Neuron (in vitro differentiated cells): ENCODE data around the gene COL13A1.

Experiments used
- H2AFZ ChIP-seq: one replicate; pipeline ENCODE4 v1.6.1; 2013; ENCODE audit warnings: low read depth, mild to moderate bottlenecking, inconsistent platforms, low read length, moderate library complexity
- H3K27me3 ChIP-seq: one replicate; pipeline ENCODE4 v1.6.1; 2013; ENCODE audit warnings: low read length; ENCODE audit not compliant: insufficient read depth
- H3K36me3 ChIP-seq: one replicate; pipeline ENCODE4 v1.6.1; 2013; ENCODE audit warnings: low read length; ENCODE audit not compliant: insufficient read depth
- H3K4me1 ChIP-seq: one replicate; pipeline ENCODE4 v1.6.1; 2013; ENCODE audit warnings: low read length; ENCODE audit not compliant: insufficient read depth
- H3K4me3 ChIP-seq: 2 replicates; pipeline ENCODE4 v1.5.1; 2013; ENCODE audit warnings: mild to moderate bottlenecking, low read length, moderate library complexity
- H3K9me3 ChIP-seq: one replicate; pipeline ENCODE4 v1.6.1; 2013; ENCODE audit warnings: low read length

Gene COL13A1

GRCh38 chr10:69797959-69798358 is 3.7 kb upstream of the COL13A1 start:
- no peak overlapping the region for H2AFZ ChIP-seq
- no peaks in the 10 kb centered on the region for H3K36me3 ChIP-seq
- peaks cover 16% of the 10 kb centered on the region for H3K4me1 ChIP-seq
- H3K27me3 ChIP-seq: peaks cover 55% of the 10 kb centered on the region
- H3K9me3 ChIP-seq: no peaks in the 10 kb centered on the region
- no peak overlapping the region for H3K4me3 ChIP-seq

- Histone ChIP-seq H3K4me1 (peaks cover 16% of the 10 kb centered on the region), H3K36me3 (no peaks in the 10 kb centered on the region), H3K4me3 (no peak overlapping the region), H2AFZ (no peak overlapping the region), H3K9me3 (no peaks in the 10 kb centered on the region), H3K27me3 (peaks cover 71% of the 10 kb centered on the region)
Observed at GRCh38 chr10:69800109-69800508, 1.6 kb upstream of the COL13A1 start.

- Histone ChIP-seq H3K9me3 (no peaks in the 10 kb centered on the region), H3K36me3 (no peaks in the 10 kb centered on the region), H2AFZ (no peak overlapping the region), H3K4me3 (no peak overlapping the region), H3K4me1 (peaks cover 16% of the 10 kb centered on the region), H3K27me3 (peaks cover 71% of the 10 kb centered on the region)
Observed at GRCh38 chr10:69800665-69801064, 1.0 kb upstream of the COL13A1 start.

GRCh38 chr10:69801094-69801433 is 642 bp upstream of the COL13A1 start:
- H3K9me3 ChIP-seq: no peaks in the 10 kb centered on the region
- peaks cover 16% of the 10 kb centered on the region for H3K4me1 ChIP-seq
- peaks cover 74% of the 10 kb centered on the region for H3K27me3 ChIP-seq
- no peaks in the 10 kb centered on the region for H3K36me3 ChIP-seq
- H2AFZ ChIP-seq: no peak overlapping the region
- no peak overlapping the region for H3K4me3 ChIP-seq

GRCh38 chr10:69802424-69803161 is 887 bp downstream of the COL13A1 start:
- H3K27me3 ChIP-seq: peaks cover 66% of the 10 kb centered on the region
- H2AFZ ChIP-seq: no peak overlapping the region
- H3K4me3 ChIP-seq: peak overlapping the region; percentile 40
- no peaks in the 10 kb centered on the region for H3K36me3 ChIP-seq
- H3K9me3 ChIP-seq: no peaks in the 10 kb centered on the region
- peaks cover 16% of the 10 kb centered on the region for H3K4me1 ChIP-seq

GRCh38 chr10:69803809-69804208 is 2.1 kb downstream of the COL13A1 start:
- Histone ChIP-seq H3K27me3 (peaks cover 56% of the 10 kb centered on the region), H3K9me3 (no peaks in the 10 kb centered on the region), H3K4me3 (no peak overlapping the region), H3K36me3 (no peaks in the 10 kb centered on the region), H3K4me1 (peaks cover 16% of the 10 kb centered on the region), H2AFZ (no peak overlapping the region)

- peaks cover 16% of the 10 kb centered on the region for H3K4me1 ChIP-seq
Observed at GRCh38 chr10:69804775-69805174, 3.1 kb downstream of the COL13A1 start.

GRCh38 chr10:69807122-69807521 is 5.4 kb downstream of the COL13A1 start:
- no peak overlapping the region for H2AFZ ChIP-seq
- peaks cover 32% of the 10 kb centered on the region for H3K27me3 ChIP-seq
- no peaks in the 10 kb centered on the region for H3K9me3 ChIP-seq
- H3K36me3 ChIP-seq: no peaks in the 10 kb centered on the region
- H3K4me1 ChIP-seq: peaks cover 7% of the 10 kb centered on the region
- no peak overlapping the region for H3K4me3 ChIP-seq

More at GRCh38 chr10:69804775-69805174, 3.1 kb downstream of the COL13A1 start:
- Histone ChIP-seq H3K4me3 (no peak overlapping the region), H3K27me3 (peaks cover 56% of the 10 kb centered on the region), H3K36me3 (no peaks in the 10 kb centered on the region), H3K9me3 (no peaks in the 10 kb centered on the region), H2AFZ (no peak overlapping the region)

GRCh38 chr10:69807696-69808095 is 6.0 kb downstream of the COL13A1 start:
- Histone ChIP-seq H3K4me1 (peaks cover 1% of the 10 kb centered on the region), H2AFZ (no peak overlapping the region), H3K9me3 (no peaks in the 10 kb centered on the region), H3K36me3 (no peaks in the 10 kb centered on the region), H3K4me3 (no peak overlapping the region), H3K27me3 (peaks cover 27% of the 10 kb centered on the region)

- H3K27me3 ChIP-seq: peaks cover 10% of the 10 kb centered on the region
- H3K4me1 ChIP-seq: no peaks in the 10 kb centered on the region
- no peak overlapping the region for H2AFZ ChIP-seq
- no peaks in the 10 kb centered on the region for H3K36me3 ChIP-seq
- no peak overlapping the region for H3K4me3 ChIP-seq
- H3K9me3 ChIP-seq: no peaks in the 10 kb centered on the region
Observed at GRCh38 chr10:69809318-69809717, 7.6 kb downstream of the COL13A1 start.

GRCh38 chr10:69810097-69810496 is 8.4 kb downstream of the COL13A1 start:
- H2AFZ ChIP-seq: no peak overlapping the region
- no peaks in the 10 kb centered on the region for H3K36me3 ChIP-seq
- H3K4me3 ChIP-seq: no peak overlapping the region
- no peaks in the 10 kb centered on the region for H3K4me1 ChIP-seq
- no peaks in the 10 kb centered on the region for H3K9me3 ChIP-seq
- H3K27me3 ChIP-seq: peaks cover 8% of the 10 kb centered on the region

GRCh38 chr10:69810675-69811397 is 9.1 kb downstream of the COL13A1 start:
- Histone ChIP-seq H3K9me3 (no peaks in the 10 kb centered on the region), H3K4me1 (no peaks in the 10 kb centered on the region), H3K36me3 (no peaks in the 10 kb centered on the region), H2AFZ (no peak overlapping the region), H3K4me3 (no peak overlapping the region), H3K27me3 (peaks cover 7% of the 10 kb centered on the region)

GRCh38 chr10:69813632-69814031 is 11.9 kb downstream of the COL13A1 start:
- Histone ChIP-seq H3K27me3 (no peaks in the 10 kb centered on the region), H2AFZ (no peak overlapping the region), H3K4me3 (no peak overlapping the region), H3K9me3 (no peaks in the 10 kb centered on the region), H3K36me3 (no peaks in the 10 kb centered on the region), H3K4me1 (no peaks in the 10 kb centered on the region)
